ENCODE measurements around the gene VKORC1.

The VKORC1 gene

DNA sequence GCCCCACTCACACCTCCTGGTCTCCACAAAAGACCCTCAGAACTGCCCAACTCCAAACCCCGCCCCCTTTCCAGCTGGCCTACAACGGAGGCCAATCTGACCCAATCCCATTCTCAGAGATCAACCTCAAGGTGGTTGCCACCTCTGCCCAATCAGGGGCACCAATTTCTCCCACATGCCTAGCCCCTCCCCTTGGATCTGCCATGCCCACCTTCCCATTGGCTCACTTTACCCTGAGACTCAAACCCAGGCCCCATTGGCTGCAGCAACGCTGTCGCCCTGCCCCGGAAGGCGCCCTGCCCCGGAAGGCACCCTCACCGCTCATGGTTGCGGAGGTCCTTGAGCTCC lies 31.1 kb downstream of the VKORC1 start:
- TF ChIP-seq, protein P1, sequence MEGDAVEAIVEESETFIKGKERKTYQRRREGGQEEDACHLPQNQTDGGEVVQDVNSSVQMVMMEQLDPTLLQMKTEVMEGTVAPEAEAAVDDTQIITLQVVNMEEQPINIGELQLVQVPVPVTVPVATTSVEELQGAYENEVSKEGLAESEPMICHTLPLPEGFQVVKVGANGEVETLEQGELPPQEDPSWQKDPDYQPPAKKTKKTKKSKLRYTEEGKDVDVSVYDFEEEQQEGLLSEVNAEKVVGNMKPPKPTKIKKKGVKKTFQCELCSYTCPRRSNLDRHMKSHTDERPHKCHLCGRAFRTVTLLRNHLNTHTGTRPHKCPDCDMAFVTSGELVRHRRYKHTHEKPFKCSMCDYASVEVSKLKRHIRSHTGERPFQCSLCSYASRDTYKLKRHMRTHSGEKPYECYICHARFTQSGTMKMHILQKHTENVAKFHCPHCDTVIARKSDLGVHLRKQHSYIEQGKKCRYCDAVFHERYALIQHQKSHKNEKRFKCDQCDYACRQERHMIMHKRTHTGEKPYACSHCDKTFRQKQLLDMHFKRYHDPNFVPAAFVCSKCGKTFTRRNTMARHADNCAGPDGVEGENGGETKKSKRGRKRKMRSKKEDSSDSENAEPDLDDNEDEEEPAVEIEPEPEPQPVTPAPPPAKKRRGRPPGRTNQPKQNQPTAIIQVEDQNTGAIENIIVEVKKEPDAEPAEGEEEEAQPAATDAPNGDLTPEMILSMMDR (IDR thresholded peaks at IDR 0.05; ENCODE audit: low read depth, low read length), result no peak
- in situ Hi-C loops (cut with HindIII; ENCODE audit: low sequenced_read_pairs), result no loop called here
- no peak for DNase-seq (ENCODE audit: low read depth, low spot score)
- no peak overlapping the region for H3K4me3 ChIP-seq (ENCODE audit: low read depth, low read length)

DNA sequence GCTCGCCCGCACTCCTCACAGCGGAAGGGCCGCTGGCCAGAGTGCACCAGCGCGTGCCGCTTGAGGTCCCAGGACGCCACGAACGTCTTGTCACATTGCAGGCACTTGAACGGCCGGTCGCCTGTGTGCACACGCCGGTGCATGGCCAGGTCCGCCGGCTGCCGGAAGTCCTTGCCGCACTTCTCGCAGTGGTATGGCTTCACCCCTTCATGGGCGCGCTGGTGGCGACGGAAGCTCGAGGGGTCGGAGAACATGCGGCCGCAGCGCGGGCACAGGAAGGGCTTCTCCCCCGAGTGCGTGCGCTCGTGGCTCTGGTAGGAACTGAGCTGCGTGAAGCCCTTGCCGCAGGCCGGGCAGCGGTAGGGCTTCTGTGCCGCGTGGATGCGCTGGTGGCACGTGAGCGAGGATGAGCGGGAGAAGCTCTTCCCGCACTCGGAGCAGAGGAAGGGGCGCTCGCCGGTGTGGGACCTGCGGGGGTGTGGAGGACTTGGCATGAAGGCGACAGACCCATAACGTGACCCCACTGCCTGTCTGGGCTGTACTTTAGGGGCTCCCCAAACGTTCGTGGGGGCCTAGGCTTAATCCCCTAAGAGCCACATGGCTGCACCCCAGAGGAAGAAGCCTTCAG lies 32.7 kb downstream of the VKORC1 start:
- in situ Hi-C loops (cut with HindIII; ENCODE audit: low sequenced_read_pairs), result no loop called here

DNA sequence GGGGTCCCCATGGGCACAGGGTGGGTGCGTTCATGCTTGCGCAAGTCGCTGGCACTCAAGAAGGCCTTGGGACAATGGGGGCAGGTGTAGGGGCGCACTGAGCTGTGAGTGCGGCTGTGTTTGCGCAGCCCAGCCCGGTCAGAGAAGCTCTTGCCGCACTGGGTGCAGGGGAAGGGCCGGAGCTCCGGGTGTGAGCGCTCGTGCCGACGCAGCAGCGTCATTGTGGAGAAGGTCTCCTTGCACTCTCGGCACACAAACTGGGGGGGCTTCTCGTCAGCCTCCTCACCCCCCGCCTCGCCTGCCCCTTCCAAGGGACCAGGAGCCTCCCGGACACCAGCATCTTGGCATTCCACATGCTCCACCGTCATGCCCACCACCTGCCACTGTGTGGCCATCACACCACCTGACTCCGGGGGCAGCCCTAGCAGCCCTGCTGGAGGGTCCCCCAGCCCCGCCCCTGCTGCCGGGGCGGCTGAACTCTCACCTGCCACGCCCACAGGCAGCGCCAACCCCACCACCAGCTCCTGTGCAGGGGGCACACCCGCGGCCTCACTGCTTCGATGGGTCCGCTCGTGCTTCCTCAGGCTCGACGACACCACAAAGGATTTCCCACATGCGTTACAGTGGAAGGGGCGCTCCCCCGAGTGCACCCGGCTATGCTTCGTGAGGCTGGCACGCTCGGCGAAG lies 33.3 kb downstream of the VKORC1 start:
- H3K4me3 ChIP-seq (ENCODE audit: low read depth, low read length), result no peak overlapping the region
- TF ChIP-seq, protein P1 (IDR thresholded peaks at IDR 0.05; ENCODE audit: low read depth, low read length), result no peak
- in situ Hi-C loops (cut with HindIII; ENCODE audit: low sequenced_read_pairs), result no loop called here
- no peak for DNase-seq (ENCODE audit: low read depth, low spot score)

More for the DNA sequence above, 32.7 kb downstream of the VKORC1 start:
- no peak for DNase-seq (ENCODE audit: low read depth, low spot score)
- H3K4me3 ChIP-seq (ENCODE audit: low read depth, low read length), result no peak overlapping the region
- TF ChIP-seq, protein P1 (IDR thresholded peaks at IDR 0.05; ENCODE audit: low read depth, low read length), result no peak

DNA sequence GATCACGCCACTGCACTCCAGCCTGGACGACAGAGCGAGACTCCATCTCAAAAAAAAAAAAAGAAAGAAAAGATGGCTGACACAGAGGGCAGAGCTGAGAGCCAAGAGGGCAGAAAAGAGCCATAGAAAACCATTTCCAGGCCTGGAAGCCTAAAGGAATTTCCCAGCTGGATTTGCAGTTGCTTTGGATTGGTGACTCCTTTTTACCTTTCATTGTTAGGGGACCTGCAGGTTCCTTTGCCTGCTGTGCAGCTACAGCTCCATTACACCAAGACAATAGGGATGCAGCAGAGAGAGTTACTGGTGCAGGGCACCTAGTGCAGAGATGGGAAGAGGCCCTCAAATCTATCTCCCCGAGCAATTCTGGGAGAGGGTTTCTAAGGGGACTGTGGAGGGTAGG lies 39.0 kb downstream of the VKORC1 start:
- TF ChIP-seq, protein P1 (IDR thresholded peaks at IDR 0.05; ENCODE audit: low read depth, low read length), result no peak
- in situ Hi-C loops (cut with HindIII; ENCODE audit: low sequenced_read_pairs), result no loop called here
- no peak overlapping the region for H3K4me3 ChIP-seq (ENCODE audit: low read depth, low read length)
- DNase-seq (ENCODE audit: low read depth, low spot score), result no peak

DNA sequence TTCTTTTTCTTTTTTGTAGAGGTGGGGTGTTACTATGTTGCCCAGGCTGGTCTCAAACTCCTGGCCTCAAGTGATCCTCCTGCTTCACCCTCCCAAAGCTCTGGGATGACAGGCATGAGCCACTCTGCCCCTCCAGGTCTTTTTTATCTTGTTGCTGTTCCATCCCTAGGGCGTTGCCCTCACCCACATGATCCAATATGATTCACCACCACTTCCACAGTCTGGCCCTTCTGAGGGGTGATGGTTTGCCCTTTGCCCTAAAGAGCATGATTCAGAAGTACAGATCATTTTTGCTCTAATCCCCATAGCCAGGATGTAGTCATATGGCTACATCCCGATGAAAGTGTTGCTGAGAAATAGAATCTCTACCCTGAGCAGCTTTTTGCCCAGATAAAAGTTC lies 42.5 kb downstream of the VKORC1 start:
- DNase-seq (ENCODE audit: low read depth, low spot score), result peak; percentile 91
- in situ Hi-C loops (cut with HindIII; ENCODE audit: low sequenced_read_pairs), result no loop called here
- H3K4me3 ChIP-seq (ENCODE audit: low read depth, low read length), result no peak overlapping the region
- TF ChIP-seq, protein P1 (IDR thresholded peaks at IDR 0.05; ENCODE audit: low read depth, low read length), result no peak

DNA sequence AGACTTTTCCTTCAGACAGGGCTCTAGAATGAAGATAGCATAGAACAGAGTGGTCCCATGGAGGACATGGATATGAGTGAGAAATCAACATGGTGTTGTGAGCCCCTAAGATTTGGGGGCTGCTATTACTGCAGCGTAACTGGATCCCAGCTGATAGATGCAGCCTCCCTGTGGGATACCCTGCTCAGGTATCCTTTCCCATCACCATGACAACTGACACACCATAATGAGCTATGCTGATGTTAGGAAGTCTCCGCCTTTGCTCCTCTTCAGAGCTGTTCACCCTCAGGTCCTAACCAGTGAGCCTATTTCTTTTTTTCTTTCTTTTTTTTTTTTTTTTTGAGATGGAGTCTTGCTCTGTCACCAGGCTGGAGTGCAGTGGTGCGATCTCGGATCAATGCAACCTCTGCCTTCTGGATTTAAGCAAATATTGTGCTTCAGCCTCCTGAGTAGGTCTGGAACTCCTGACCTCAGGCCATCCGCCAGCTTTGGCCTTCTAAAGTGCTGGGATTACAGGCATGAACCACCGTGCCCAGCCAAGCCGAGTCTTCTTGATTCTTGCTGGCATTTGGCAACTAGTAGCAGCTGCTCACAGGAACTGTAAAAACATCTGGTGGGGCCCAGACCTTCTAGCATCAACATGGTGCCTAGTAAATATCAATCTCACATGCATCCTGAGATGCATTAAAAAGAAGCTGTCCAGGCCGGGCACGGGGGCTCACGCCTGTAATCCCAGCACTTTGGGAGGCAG lies 44.1 kb downstream of the VKORC1 start:
- H3K4me3 ChIP-seq (ENCODE audit: low read depth, low read length), result no peak overlapping the region
- TF ChIP-seq, protein P1 (IDR thresholded peaks at IDR 0.05; ENCODE audit: low read depth, low read length), result no peak
- in situ Hi-C loops (cut with HindIII; ENCODE audit: low sequenced_read_pairs), result no loop called here
- no peak for DNase-seq (ENCODE audit: low read depth, low spot score)
